HEK293 (cell line): ENCODE results near the gene KLK6.

ENCODE experiments used
- ATF2 ChIP-seq: fragments of 450-650 bp; formaldehyde crosslinking; IDR thresholded peaks from 2 replicates; pipeline ENCODE4 v1.5.1; 2016; ENCODE audit warnings: missing biosample characterization, missing genetic modification characterization, low read depth
- GLI4 ChIP-seq: fragments of 450-650 bp; formaldehyde crosslinking; IDR thresholded peaks from 2 replicates; pipeline ENCODE4 v1.5.1; 2016; ENCODE audit warnings: missing biosample characterization, missing genetic modification characterization
- MYNN ChIP-seq: fragments of 450-650 bp; formaldehyde crosslinking; IDR thresholded peaks from 2 replicates; pipeline ENCODE4 v1.5.1; 2016; ENCODE audit warnings: missing biosample characterization, missing genetic modification characterization, borderline replicate concordance
- ZFP3 ChIP-seq: fragments of 450-650 bp; formaldehyde crosslinking; IDR thresholded peaks from 2 replicates; pipeline ENCODE4 v1.5.1; 2016; ENCODE audit warnings: low read depth, missing biosample characterization, missing genetic modification characterization
- ZNF174 ChIP-seq: fragments of 450-650 bp; formaldehyde crosslinking; IDR thresholded peaks from 2 replicates; pipeline ENCODE4 v1.5.0; 2017; ENCODE audit warnings: missing biosample characterization, mild to moderate bottlenecking, missing genetic modification characterization
- ZNF214 ChIP-seq: fragments of 450-650 bp; formaldehyde crosslinking; IDR thresholded peaks from 2 replicates; pipeline ENCODE4 v1.5.1; 2017; ENCODE audit warnings: missing biosample characterization, mild to moderate bottlenecking, missing genetic modification characterization, borderline replicate concordance
- ZNF292 ChIP-seq: fragments of 450-650 bp; formaldehyde crosslinking; IDR thresholded peaks from 2 replicates; pipeline ENCODE4 v1.5.1; 2016; ENCODE audit warnings: low read depth, missing biosample characterization, missing genetic modification characterization, borderline replicate concordance
- ZNF311 ChIP-seq: fragments of 450-650 bp; formaldehyde crosslinking; IDR thresholded peaks from 2 replicates; pipeline ENCODE4 v1.5.1; 2017; ENCODE audit warnings: missing biosample characterization, missing genetic modification characterization, borderline replicate concordance
- ZNF335 ChIP-seq: fragments of 450-650 bp; formaldehyde crosslinking; conservative IDR thresholded peaks from 2 replicates; pipeline ENCODE4 v1.5.1; 2016; ENCODE audit warnings: missing biosample characterization, missing genetic modification characterization
- ZNF398 ChIP-seq: fragments of 450-650 bp; formaldehyde crosslinking; IDR thresholded peaks from 2 replicates; pipeline ENCODE4 v1.5.1; 2017; ENCODE audit warnings: missing biosample characterization, missing genetic modification characterization
- ZNF404 ChIP-seq: fragments of 450-650 bp; formaldehyde crosslinking; IDR thresholded peaks from 2 replicates; pipeline ENCODE4 v1.5.1; 2017; ENCODE audit warnings: missing biosample characterization, missing genetic modification characterization
- ZNF423 ChIP-seq: fragments of 450-650 bp; formaldehyde crosslinking; IDR thresholded peaks from 2 replicates; pipeline ENCODE4 v1.5.1; 2016; ENCODE audit warnings: missing biosample characterization, missing genetic modification characterization
- ZNF549 ChIP-seq: fragments of 450-650 bp; IDR thresholded peaks from 2 replicates; pipeline ENCODE4 v1.5.1; 2018; ENCODE audit warnings: missing biosample characterization, missing genetic modification characterization, mild to moderate bottlenecking, inconsistent platforms, moderate library complexity
- ZNF585B ChIP-seq: fragments of 450-650 bp; formaldehyde crosslinking; IDR thresholded peaks from 2 replicates; pipeline ENCODE4 v1.5.1; 2016; ENCODE audit warnings: missing biosample characterization, missing genetic modification characterization
- ZNF677 ChIP-seq: fragments of 450-650 bp; IDR thresholded peaks from 2 replicates; pipeline ENCODE4 v1.5.0; 2018; ENCODE audit warnings: missing biosample characterization, mild to moderate bottlenecking, missing genetic modification characterization, moderate library complexity
- TF ChIP-seq, protein P1 (sequence below): fragments of 450-650 bp; formaldehyde crosslinking; IDR thresholded peaks from 2 replicates; pipeline ENCODE4 v1.5.1; 2016; ENCODE audit warnings: missing biosample characterization, missing genetic modification characterization
- TF ChIP-seq, protein P2 (sequence below): fragments of 450-650 bp; formaldehyde crosslinking; conservative IDR thresholded peaks from 2 replicates; pipeline ENCODE4 v1.5.1; 2016; ENCODE audit warnings: low read depth, missing biosample characterization, missing genetic modification characterization
- TF ChIP-seq, protein P3 (sequence below): fragments of 450-650 bp; formaldehyde crosslinking; IDR thresholded peaks from 2 replicates; pipeline ENCODE4 v1.5.1; 2016; ENCODE audit warnings: missing biosample characterization, missing genetic modification characterization
- TF ChIP-seq, protein P4 (sequence below): fragments of 450-650 bp; formaldehyde crosslinking; IDR thresholded peaks from 2 replicates; pipeline ENCODE4 v1.5.1; 2016; ENCODE audit warnings: missing biosample characterization, missing genetic modification characterization
- TF ChIP-seq, protein P5 (sequence below): fragments of 450-650 bp; formaldehyde crosslinking; IDR thresholded peaks from 2 replicates; pipeline ENCODE4 v1.5.1; 2016; ENCODE audit warnings: missing biosample characterization, missing genetic modification characterization

The KLK6 gene

GRCh38 chr19:50912727-50913716 is 56.4 kb downstream of the KLK6 start (continued):
- TF ChIP-seq, protein P1, sequence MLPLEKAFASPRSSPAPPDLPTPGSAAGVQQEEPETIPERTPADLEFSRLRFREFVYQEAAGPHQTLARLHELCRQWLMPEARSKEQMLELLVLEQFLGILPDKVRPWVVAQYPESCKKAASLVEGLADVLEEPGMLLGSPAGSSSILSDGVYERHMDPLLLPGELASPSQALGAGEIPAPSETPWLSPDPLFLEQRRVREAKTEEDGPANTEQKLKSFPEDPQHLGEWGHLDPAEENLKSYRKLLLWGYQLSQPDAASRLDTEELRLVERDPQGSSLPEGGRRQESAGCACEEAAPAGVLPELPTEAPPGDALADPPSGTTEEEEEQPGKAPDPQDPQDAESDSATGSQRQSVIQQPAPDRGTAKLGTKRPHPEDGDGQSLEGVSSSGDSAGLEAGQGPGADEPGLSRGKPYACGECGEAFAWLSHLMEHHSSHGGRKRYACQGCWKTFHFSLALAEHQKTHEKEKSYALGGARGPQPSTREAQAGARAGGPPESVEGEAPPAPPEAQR (tag by site-specific recombination) = no peak
- TF ChIP-seq ZNF335 (peak; percentile 82), ZNF549 (tag by site-specific recombination) (no peak), ZNF677 (no peak), ZNF311 (tag by site-specific recombination) (no peak), ATF2 (tag by site-specific recombination) (no peak), ZNF585B (no peak), ZNF214 (no peak), ZNF423 (no peak), GLI4 (tag by site-specific recombination) (peak; percentile 55; the same call in 1 of the 2 replicates), ZNF398 (peak; percentile 70), ZNF404 (tag by site-specific recombination) (no peak), ZNF292 (tag by site-specific recombination) (no peak), MYNN (no peak), ZNF174 (tag by site-specific recombination) (no peak), ZFP3 (no peak)
- TF ChIP-seq, protein P2, sequence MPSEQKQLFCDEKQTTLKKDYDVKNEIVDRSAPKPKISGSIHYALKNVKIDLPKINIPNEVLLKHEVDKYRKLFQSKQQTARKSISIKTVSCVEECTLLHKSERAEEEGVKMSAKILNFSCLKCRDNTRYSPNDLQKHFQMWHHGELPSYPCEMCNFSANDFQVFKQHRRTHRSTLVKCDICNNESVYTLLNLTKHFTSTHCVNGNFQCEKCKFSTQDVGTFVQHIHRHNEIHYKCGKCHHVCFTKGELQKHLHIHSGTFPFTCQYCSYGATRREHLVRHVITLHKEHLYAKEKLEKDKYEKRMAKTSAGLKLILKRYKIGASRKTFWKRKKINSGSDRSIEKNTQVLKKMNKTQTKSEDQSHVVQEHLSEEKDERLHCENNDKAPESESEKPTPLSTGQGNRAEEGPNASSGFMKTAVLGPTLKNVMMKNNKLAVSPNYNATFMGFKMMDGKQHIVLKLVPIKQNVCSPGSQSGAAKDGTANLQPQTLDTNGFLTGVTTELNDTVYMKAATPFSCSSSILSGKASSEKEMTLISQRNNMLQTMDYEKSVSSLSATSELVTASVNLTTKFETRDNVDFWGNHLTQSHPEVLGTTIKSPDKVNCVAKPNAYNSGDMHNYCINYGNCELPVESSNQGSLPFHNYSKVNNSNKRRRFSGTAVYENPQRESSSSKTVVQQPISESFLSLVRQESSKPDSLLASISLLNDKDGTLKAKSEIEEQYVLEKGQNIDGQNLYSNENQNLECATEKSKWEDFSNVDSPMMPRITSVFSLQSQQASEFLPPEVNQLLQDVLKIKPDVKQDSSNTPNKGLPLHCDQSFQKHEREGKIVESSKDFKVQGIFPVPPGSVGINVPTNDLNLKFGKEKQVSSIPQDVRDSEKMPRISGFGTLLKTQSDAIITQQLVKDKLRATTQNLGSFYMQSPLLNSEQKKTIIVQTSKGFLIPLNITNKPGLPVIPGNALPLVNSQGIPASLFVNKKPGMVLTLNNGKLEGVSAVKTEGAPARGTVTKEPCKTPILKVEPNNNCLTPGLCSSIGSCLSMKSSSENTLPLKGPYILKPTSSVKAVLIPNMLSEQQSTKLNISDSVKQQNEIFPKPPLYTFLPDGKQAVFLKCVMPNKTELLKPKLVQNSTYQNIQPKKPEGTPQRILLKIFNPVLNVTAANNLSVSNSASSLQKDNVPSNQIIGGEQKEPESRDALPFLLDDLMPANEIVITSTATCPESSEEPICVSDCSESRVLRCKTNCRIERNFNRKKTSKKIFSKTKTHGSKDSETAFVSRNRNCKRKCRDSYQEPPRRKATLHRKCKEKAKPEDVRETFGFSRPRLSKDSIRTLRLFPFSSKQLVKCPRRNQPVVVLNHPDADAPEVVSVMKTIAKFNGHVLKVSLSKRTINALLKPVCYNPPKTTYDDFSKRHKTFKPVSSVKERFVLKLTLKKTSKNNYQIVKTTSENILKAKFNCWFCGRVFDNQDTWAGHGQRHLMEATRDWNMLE (tag by site-specific recombination) = no peak
- TF ChIP-seq, protein P3, sequence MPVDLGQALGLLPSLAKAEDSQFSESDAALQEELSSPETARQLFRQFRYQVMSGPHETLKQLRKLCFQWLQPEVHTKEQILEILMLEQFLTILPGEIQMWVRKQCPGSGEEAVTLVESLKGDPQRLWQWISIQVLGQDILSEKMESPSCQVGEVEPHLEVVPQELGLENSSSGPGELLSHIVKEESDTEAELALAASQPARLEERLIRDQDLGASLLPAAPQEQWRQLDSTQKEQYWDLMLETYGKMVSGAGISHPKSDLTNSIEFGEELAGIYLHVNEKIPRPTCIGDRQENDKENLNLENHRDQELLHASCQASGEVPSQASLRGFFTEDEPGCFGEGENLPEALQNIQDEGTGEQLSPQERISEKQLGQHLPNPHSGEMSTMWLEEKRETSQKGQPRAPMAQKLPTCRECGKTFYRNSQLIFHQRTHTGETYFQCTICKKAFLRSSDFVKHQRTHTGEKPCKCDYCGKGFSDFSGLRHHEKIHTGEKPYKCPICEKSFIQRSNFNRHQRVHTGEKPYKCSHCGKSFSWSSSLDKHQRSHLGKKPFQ (tag by site-specific recombination) = no peak
- TF ChIP-seq, protein P4, sequence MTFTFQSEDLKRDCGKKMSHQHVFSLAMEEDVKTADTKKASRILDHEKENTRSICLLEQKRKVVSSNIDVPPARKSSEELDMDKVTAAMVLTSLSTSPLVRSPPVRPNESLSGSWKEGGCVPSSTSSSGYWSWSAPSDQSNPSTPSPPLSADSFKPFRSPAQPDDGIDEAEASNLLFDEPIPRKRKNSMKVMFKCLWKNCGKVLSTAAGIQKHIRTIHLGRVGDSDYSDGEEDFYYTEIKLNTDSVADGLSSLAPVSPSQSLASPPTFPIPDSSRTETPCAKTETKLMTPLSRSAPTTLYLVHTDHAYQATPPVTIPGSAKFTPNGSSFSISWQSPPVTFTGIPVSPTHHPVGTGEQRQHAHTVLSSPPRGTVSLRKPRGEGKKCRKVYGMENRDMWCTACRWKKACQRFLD (tag by site-specific recombination) = no peak
- TF ChIP-seq, protein P5, sequence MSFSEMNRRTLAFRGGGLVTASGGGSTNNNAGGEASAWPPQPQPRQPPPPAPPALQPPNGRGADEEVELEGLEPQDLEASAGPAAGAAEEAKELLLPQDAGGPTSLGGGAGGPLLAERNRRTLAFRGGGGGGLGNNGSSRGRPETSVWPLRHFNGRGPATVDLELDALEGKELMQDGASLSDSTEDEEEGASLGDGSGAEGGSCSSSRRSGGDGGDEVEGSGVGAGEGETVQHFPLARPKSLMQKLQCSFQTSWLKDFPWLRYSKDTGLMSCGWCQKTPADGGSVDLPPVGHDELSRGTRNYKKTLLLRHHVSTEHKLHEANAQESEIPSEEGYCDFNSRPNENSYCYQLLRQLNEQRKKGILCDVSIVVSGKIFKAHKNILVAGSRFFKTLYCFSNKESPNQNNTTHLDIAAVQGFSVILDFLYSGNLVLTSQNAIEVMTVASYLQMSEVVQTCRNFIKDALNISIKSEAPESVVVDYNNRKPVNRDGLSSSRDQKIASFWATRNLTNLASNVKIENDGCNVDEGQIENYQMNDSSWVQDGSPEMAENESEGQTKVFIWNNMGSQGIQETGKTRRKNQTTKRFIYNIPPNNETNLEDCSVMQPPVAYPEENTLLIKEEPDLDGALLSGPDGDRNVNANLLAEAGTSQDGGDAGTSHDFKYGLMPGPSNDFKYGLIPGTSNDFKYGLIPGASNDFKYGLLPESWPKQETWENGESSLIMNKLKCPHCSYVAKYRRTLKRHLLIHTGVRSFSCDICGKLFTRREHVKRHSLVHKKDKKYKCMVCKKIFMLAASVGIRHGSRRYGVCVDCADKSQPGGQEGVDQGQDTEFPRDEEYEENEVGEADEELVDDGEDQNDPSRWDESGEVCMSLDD = peak; percentile 81; the same call in 1 of the 2 replicates
